HepG2 (cell line): ENCODE data around the gene LMAN2L. TPM values are rescaled to one million over a fixed set of nuclear protein-coding genes. Genes with fewer than 3 reads are reported as not detected.
A peak's percentile ranks its signal among the peaks of the same experiment; 100 is the strongest.

Source experiments
- ATF6 ChIP-seq: sonication (generic); formaldehyde crosslinking; conservative IDR thresholded peaks from 2 replicates; pipeline ENCODE4 v1.4.0; 2020; ENCODE audit warnings: missing genetic modification reagents
- BATF2 ChIP-seq: sonication (generic); formaldehyde crosslinking; IDR thresholded peaks from 2 replicates; pipeline ENCODE4 v1.8.0; 2022; ENCODE audit warnings: mild to moderate bottlenecking, missing genetic modification reagents, moderate library complexity
- BRD4 ChIP-seq: sonication (generic); formaldehyde crosslinking; IDR thresholded peaks from 2 replicates; pipeline ENCODE4 v1.4.0; 2020; ENCODE audit warnings: missing genetic modification reagents
- ETV5 ChIP-seq: IDR thresholded peaks from 2 replicates; pipeline ENCODE4 v1.6.1; 2018; ENCODE audit warnings: missing biosample characterization, missing genetic modification reagents, inconsistent platforms, borderline replicate concordance
- GATAD2A ChIP-seq: IDR thresholded peaks from 2 replicates; pipeline ENCODE4 v1.6.1; 2016
- HNF1B ChIP-seq: sonication (generic); formaldehyde crosslinking; IDR thresholded peaks from 2 replicates; pipeline ENCODE4 v1.5.1; 2020; ENCODE audit warnings: mild to moderate bottlenecking, moderate library complexity, missing genetic modification reagents
- HNRNPH1 ChIP-seq: fragments of 200-400 bp; formaldehyde crosslinking; optimal IDR thresholded peaks from 2 replicates; pipeline ENCODE3; 2017; ENCODE audit warnings: mild to moderate bottlenecking, low read depth, low read length
- KLF16 ChIP-seq, 2 experiments: sonication (generic) in 1 of 2; formaldehyde crosslinking in 1 of 2; IDR thresholded peaks; 2 replicates each; pipeline versions ENCODE4 v1.6.1 to v1.8.0; 2016 to 2023; ENCODE audit warnings: missing genetic modification reagents in 2 of 2, missing compliant biosample characterization in 1 of 2
- MAZ ChIP-seq, 2 experiments: sonication (generic) in 1 of 2; formaldehyde crosslinking in 1 of 2; IDR thresholded peaks; 2 replicates each; pipeline versions ENCODE4 v1.5.0 to v1.6.1; 2012 to 2020; ENCODE audit warnings: low read depth in 2 of 2, mild to moderate bottlenecking in 2 of 2, borderline replicate concordance in 1 of 2, improper control_type of control experiment in 1 of 2, low read length in 1 of 2, missing genetic modification reagents in 1 of 2, moderate library complexity in 1 of 2
- POGZ ChIP-seq: sonication (generic); formaldehyde crosslinking; IDR thresholded peaks from 2 replicates; pipeline ENCODE4 v1.4.0; 2020; ENCODE audit warnings: mild to moderate bottlenecking, missing genetic modification reagents
- SAFB2 ChIP-seq: sonication (generic); formaldehyde crosslinking; IDR thresholded peaks from 2 replicates; pipeline ENCODE4 v1.5.1; 2020; ENCODE audit warnings: missing genetic modification reagents, low read depth, mild to moderate bottlenecking, borderline replicate concordance
- SMAD3 ChIP-seq: sonication (generic); formaldehyde crosslinking; IDR thresholded peaks from 2 replicates; pipeline ENCODE4 v1.4.0; 2020; ENCODE audit warnings: missing genetic modification reagents
- ZBTB3 ChIP-seq: sonication (generic); formaldehyde crosslinking; IDR thresholded peaks from 2 replicates; pipeline ENCODE4 v1.4.0; 2020; ENCODE audit warnings: low read depth, mild to moderate bottlenecking, moderate library complexity, missing genetic modification reagents, borderline replicate concordance
- ZC3H4 ChIP-seq: sonication (generic); formaldehyde crosslinking; IDR thresholded peaks from 2 replicates; pipeline ENCODE4 v1.4.0; 2020; ENCODE audit warnings: missing genetic modification reagents, borderline replicate concordance
- ZFP90 ChIP-seq: sonication (generic); formaldehyde crosslinking; IDR thresholded peaks from 2 replicates; pipeline ENCODE4 v1.8.0; 2022; ENCODE audit warnings: missing genetic modification reagents, mild to moderate bottlenecking, inconsistent platforms, borderline replicate concordance
- ZNF431 ChIP-seq: sonication (generic); formaldehyde crosslinking; IDR thresholded peaks from 2 replicates; pipeline ENCODE4 v1.9.0; 2022; ENCODE audit warnings: missing genetic modification reagents, low read depth, mild to moderate bottlenecking, borderline replicate concordance
- ZNF7 ChIP-seq: IDR thresholded peaks from 2 replicates; pipeline ENCODE4 v1.6.1; 2016; ENCODE audit warnings: missing biosample characterization, missing genetic modification reagents
- ZNF766 ChIP-seq: sonication (generic); formaldehyde crosslinking; IDR thresholded peaks from 2 replicates; pipeline ENCODE4 v1.5.0; 2020; ENCODE audit warnings: missing genetic modification reagents, borderline replicate concordance
- polyA plus RNA-seq, 8 experiments: library from polyadenylated mRNA; depleted of rRNA in 3 of 8; stranded (reverse) in 7 of 8; unstranded in 1 of 8; fragments of >200 nt; fragmentation: Illumina TruSeq in 4 of 8; extraction: Trizol in 4 of 8; gene quantifications; 2 replicates each; pipeline versions ENCODE4 v1.2.1 to v1.2.3, GENCODE V29; 2011 to 2016; ENCODE audit warnings: low read depth in 4 of 8, missing spikeins in 1 of 8, mixed read lengths in 1 of 8; ENCODE audit not compliant: insufficient read depth in 1 of 8
- total RNA-seq, 5 experiments: library from RNA; depleted of rRNA; stranded (reverse); fragments of >200 nt; fragmentation: Illumina TruSeq; extraction: Trizol; gene quantifications; 2 replicates each; pipeline ENCODE4 v1.2.3, GENCODE V29; 2016; ENCODE audit warnings: low read depth in 1 of 5
- TF ChIP-seq, protein P1 (sequence below): sonication (generic); formaldehyde crosslinking; conservative IDR thresholded peaks from 2 replicates; pipeline ENCODE4 v1.8.0; 2022; ENCODE audit warnings: low read depth, missing genetic modification reagents
- TF ChIP-seq, protein P2 (sequence below): sonication (generic); formaldehyde crosslinking; IDR thresholded peaks from 2 replicates; pipeline ENCODE4 v1.5.1; 2020; ENCODE audit warnings: mild to moderate bottlenecking, missing genetic modification reagents, moderate library complexity

The LMAN2L gene
- total and polyA plus RNA-seq, 2 of the 13 experiments (the other 11 are each of a cell fraction or from before 2014, with no cell fraction given), result 39.1 to 57.9 TPM

DNA sequence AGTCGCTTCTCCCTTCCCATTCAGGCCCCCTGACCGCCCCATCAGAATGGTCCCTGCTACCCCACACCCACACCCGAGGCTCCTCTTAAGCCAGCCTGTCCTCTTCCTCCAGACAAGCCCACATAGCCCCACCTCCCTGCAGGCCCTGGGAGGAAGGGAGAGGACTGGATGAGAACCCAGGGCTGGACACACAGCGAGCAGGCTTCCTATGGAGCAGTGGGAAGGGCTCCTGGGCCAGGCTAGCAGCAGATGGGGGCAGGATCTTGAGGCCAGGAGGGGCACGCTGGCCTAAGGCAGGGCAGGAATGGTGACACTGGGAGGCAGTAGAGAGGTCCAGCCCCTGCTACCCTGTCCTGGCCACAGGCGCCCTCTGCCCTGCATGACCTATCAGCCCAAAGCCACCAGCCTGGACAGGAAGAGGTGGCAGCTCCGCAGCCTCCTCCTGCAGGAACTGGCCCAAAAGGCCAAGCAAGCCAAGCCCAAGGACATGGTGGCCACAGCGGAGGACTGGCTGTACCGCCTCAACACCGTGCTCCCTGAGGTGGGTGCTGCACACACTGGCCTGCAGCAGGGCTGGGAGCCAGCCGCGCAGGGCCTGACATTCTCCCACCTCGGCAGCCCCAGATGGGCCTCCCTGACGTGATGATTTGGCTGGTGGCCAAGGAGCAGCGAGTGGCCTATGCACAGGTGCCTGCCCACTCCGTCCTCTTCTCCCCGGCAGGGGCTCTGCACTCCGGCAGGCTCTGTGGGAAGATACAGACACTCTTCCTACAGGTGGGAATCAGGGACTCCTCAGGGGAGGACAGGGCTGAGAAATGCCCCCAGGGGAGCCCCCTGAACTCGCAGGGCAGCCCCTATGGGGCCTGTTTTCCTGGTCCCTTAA, 54.0 kb downstream of the LMAN2L start (continued):
- TF ChIP-seq ZNF431 (CRISPR knock-in tag) (peak; percentile 88), ZNF766 (no peak), ZBTB3 (CRISPR knock-in tag) (no peak), SAFB2 (no peak), ZC3H4 (no peak), BRD4 (CRISPR knock-in tag) (peak; percentile 57; the same call in 1 of the 2 replicates), HNF1B (peak; percentile 7; the same call in 1 of the 2 replicates), ATF6 (CRISPR knock-in tag) (no peak), ZNF7 (CRISPR knock-in tag) (no peak), POGZ (CRISPR knock-in tag) (no peak), ETV5 (CRISPR knock-in tag) (peak; percentile 17; the same call in 1 of the 2 replicates), SMAD3 (CRISPR knock-in tag) (0 out of 2 replicates have a peak, but pooled peaks have one; percentile 28), KLF16 (CRISPR knock-in tag; IDR thresholded peaks at IDR 0.05) (peak in 1 of 2 experiments; percentile 41; a peak in 1 of 4 replicates), HNRNPH1 (no peak), BATF2 (CRISPR knock-in tag) (no peak), GATAD2A (CRISPR knock-in tag) (peak; percentile 61), ZFP90 (CRISPR knock-in tag) (0 out of 2 replicates have a peak, but pooled peaks have one; percentile 67), MAZ (IDR thresholded peaks at IDR 0.05; ENCODE audit: borderline replicate concordance, low read depth, low read length) (no peak), MAZ (CRISPR knock-in tag; IDR thresholded peaks at IDR 0.05; ENCODE audit: low read depth) (peak; percentile 62; the same call in 1 of the 2 replicates)
- TF ChIP-seq, protein P1, sequence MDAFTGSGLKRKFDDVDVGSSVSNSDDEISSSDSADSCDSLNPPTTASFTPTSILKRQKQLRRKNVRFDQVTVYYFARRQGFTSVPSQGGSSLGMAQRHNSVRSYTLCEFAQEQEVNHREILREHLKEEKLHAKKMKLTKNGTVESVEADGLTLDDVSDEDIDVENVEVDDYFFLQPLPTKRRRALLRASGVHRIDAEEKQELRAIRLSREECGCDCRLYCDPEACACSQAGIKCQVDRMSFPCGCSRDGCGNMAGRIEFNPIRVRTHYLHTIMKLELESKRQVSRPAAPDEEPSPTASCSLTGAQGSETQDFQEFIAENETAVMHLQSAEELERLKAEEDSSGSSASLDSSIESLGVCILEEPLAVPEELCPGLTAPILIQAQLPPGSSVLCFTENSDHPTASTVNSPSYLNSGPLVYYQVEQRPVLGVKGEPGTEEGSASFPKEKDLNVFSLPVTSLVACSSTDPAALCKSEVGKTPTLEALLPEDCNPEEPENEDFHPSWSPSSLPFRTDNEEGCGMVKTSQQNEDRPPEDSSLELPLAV, result no peak
- TF ChIP-seq, protein P2, sequence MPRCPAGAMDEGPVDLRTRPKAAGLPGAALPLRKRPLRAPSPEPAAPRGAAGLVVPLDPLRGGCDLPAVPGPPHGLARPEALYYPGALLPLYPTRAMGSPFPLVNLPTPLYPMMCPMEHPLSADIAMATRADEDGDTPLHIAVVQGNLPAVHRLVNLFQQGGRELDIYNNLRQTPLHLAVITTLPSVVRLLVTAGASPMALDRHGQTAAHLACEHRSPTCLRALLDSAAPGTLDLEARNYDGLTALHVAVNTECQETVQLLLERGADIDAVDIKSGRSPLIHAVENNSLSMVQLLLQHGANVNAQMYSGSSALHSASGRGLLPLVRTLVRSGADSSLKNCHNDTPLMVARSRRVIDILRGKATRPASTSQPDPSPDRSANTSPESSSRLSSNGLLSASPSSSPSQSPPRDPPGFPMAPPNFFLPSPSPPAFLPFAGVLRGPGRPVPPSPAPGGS (CRISPR knock-in tag), result peak; percentile 49; the same call in 1 of the 2 replicates
